Hepatocyte (in vitro differentiated cells): ENCODE measurements around the gene KIRREL3.

Experiments
- CTCF ChIP-seq: fragments of 200-600 bp; sonication (generic); IDR thresholded peaks from 2 replicates; pipeline ENCODE4 v1.5.1; 2016; ENCODE audit warnings: antibody characterized with exemption, mild to moderate bottlenecking; ENCODE audit not compliant: poor library complexity
- EZH2 ChIP-seq: fragments of 200-600 bp; sonication (generic); IDR thresholded peaks from 2 replicates; pipeline ENCODE4 v1.6.1; 2016; ENCODE audit warnings: antibody characterized with exemption, mild to moderate bottlenecking, borderline replicate concordance

GRCh38 chr11:126525702-126526101 lies 474.9 kb downstream of the KIRREL3 start:
- no peak for TF ChIP-seq EZH2
- TF ChIP-seq CTCF = no peak
